ENCODE data around the gene TRAPPC5. TPM values are rescaled to one million over a fixed set of nuclear protein-coding genes. Genes with fewer than 3 reads are reported as not detected.

The TRAPPC5 gene
- total RNA-seq, 1 experiment from 2014 or later = 124 TPM

GRCh38 chr19:7709932-7710460, 29.4 kb downstream of the TRAPPC5 start (continued):
- TF ChIP-seq SMAD4 (CRISPR knock-in tag; IDR thresholded peaks at IDR 0.05) = no peak
- TF ChIP-seq ZNF281 (CRISPR knock-in tag; IDR thresholded peaks at IDR 0.05) = no peak
- no peak for TF ChIP-seq JUN (CRISPR knock-in tag; IDR thresholded peaks at IDR 0.05)
- TF ChIP-seq PREB (CRISPR knock-in tag; IDR thresholded peaks at IDR 0.05; ENCODE audit: borderline replicate concordance) = no peak
- TF ChIP-seq, protein P1, sequence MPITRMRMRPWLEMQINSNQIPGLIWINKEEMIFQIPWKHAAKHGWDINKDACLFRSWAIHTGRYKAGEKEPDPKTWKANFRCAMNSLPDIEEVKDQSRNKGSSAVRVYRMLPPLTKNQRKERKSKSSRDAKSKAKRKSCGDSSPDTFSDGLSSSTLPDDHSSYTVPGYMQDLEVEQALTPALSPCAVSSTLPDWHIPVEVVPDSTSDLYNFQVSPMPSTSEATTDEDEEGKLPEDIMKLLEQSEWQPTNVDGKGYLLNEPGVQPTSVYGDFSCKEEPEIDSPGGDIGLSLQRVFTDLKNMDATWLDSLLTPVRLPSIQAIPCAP (CRISPR knock-in tag; IDR thresholded peaks at IDR 0.05) = no peak
- TF ChIP-seq, protein P2, sequence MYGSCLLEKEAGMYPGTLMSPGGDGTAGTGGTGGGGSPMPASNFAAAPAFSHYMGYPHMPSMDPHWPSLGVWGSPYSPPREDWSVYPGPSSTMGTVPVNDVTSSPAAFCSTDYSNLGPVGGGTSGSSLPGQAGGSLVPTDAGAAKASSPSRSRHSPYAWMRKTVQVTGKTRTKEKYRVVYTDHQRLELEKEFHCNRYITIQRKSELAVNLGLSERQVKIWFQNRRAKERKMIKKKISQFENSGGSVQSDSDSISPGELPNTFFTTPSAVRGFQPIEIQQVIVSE (CRISPR knock-in tag; IDR thresholded peaks at IDR 0.05; ENCODE audit: borderline replicate concordance) = no peak

GRCh38 chr19:7710616-7711015, 30.0 kb downstream of the TRAPPC5 start:
- no peak for TF ChIP-seq RORB (CRISPR knock-in tag; IDR thresholded peaks at IDR 0.05)
- TF ChIP-seq, protein P3, sequence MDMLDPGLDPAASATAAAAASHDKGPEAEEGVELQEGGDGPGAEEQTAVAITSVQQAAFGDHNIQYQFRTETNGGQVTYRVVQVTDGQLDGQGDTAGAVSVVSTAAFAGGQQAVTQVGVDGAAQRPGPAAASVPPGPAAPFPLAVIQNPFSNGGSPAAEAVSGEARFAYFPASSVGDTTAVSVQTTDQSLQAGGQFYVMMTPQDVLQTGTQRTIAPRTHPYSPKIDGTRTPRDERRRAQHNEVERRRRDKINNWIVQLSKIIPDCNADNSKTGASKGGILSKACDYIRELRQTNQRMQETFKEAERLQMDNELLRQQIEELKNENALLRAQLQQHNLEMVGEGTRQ (CRISPR knock-in tag; IDR thresholded peaks at IDR 0.05) = no peak
- TF ChIP-seq, protein P4, sequence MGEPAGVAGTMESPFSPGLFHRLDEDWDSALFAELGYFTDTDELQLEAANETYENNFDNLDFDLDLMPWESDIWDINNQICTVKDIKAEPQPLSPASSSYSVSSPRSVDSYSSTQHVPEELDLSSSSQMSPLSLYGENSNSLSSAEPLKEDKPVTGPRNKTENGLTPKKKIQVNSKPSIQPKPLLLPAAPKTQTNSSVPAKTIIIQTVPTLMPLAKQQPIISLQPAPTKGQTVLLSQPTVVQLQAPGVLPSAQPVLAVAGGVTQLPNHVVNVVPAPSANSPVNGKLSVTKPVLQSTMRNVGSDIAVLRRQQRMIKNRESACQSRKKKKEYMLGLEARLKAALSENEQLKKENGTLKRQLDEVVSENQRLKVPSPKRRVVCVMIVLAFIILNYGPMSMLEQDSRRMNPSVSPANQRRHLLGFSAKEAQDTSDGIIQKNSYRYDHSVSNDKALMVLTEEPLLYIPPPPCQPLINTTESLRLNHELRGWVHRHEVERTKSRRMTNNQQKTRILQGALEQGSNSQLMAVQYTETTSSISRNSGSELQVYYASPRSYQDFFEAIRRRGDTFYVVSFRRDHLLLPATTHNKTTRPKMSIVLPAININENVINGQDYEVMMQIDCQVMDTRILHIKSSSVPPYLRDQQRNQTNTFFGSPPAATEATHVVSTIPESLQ (CRISPR knock-in tag; IDR thresholded peaks at IDR 0.05) = no peak
- H3K9me3 Mint-ChIP-seq = no peaks in the 10 kb centered on the region
- H3K4me1 Mint-ChIP-seq = no peaks in the 10 kb centered on the region
- peaks cover 3% of the 10 kb centered on the region for H3K27me3 Mint-ChIP-seq (ENCODE audit: low read depth)
- POLR2A ChIA-PET = no interaction called here
- DNase-seq (ENCODE audit: low spot score) = no peak
- H3K4me3 Mint-ChIP-seq = no peak overlapping the region
- H3K27ac Mint-ChIP-seq = no peak overlapping the region
- CTCF ChIA-PET = no interaction called here
- no peak for ATAC-seq
- H3K36me3 Mint-ChIP-seq = no peaks in the 10 kb centered on the region

DNA sequence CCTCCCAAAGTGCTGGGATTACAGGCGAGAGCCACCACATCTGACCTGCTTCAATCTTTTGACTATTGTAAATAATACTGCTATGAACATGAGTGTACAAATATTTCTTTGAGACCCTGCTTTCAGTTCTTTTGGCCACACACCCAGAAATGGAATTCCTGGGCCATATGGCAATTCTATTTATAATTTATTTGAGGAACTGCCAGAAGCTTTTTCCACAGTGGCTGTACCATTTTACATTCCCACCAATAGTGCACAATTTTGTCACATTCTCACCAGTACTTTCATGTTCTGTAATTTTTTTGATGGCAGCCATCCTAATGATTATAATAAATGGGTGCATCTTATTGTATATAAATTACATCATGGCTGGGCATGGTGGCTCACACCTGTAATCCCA, 35.0 kb downstream of the TRAPPC5 start:
- TF ChIP-seq, protein P5, sequence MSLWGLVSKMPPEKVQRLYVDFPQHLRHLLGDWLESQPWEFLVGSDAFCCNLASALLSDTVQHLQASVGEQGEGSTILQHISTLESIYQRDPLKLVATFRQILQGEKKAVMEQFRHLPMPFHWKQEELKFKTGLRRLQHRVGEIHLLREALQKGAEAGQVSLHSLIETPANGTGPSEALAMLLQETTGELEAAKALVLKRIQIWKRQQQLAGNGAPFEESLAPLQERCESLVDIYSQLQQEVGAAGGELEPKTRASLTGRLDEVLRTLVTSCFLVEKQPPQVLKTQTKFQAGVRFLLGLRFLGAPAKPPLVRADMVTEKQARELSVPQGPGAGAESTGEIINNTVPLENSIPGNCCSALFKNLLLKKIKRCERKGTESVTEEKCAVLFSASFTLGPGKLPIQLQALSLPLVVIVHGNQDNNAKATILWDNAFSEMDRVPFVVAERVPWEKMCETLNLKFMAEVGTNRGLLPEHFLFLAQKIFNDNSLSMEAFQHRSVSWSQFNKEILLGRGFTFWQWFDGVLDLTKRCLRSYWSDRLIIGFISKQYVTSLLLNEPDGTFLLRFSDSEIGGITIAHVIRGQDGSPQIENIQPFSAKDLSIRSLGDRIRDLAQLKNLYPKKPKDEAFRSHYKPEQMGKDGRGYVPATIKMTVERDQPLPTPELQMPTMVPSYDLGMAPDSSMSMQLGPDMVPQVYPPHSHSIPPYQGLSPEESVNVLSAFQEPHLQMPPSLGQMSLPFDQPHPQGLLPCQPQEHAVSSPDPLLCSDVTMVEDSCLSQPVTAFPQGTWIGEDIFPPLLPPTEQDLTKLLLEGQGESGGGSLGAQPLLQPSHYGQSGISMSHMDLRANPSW (CRISPR knock-in tag; conservative IDR thresholded peaks at IDR 0.05; ENCODE audit: low read depth) = no peak
- TF ChIP-seq CBFB (CRISPR knock-in tag; IDR thresholded peaks at IDR 0.05; ENCODE audit: low read depth) (no peak), NR1H2 (CRISPR knock-in tag; IDR thresholded peaks at IDR 0.05) (no peak), PREB (CRISPR knock-in tag; IDR thresholded peaks at IDR 0.05; ENCODE audit: borderline replicate concordance) (no peak), ZNF219 (CRISPR knock-in tag; IDR thresholded peaks at IDR 0.05; ENCODE audit: borderline replicate concordance) (no peak), NR2C2 (CRISPR knock-in tag; IDR thresholded peaks at IDR 0.05) (no peak)
- TF ChIP-seq, protein P6, sequence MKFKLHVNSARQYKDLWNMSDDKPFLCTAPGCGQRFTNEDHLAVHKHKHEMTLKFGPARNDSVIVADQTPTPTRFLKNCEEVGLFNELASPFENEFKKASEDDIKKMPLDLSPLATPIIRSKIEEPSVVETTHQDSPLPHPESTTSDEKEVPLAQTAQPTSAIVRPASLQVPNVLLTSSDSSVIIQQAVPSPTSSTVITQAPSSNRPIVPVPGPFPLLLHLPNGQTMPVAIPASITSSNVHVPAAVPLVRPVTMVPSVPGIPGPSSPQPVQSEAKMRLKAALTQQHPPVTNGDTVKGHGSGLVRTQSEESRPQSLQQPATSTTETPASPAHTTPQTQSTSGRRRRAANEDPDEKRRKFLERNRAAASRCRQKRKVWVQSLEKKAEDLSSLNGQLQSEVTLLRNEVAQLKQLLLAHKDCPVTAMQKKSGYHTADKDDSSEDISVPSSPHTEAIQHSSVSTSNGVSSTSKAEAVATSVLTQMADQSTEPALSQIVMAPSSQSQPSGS (CRISPR knock-in tag; IDR thresholded peaks at IDR 0.05; ENCODE audit: borderline replicate concordance, low read depth) = no peak
- TF ChIP-seq, protein P7, sequence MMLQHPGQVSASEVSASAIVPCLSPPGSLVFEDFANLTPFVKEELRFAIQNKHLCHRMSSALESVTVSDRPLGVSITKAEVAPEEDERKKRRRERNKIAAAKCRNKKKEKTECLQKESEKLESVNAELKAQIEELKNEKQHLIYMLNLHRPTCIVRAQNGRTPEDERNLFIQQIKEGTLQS (CRISPR knock-in tag; conservative IDR thresholded peaks at IDR 0.05) = no peak
- Mint-ChIP-seq H3K4me1 (no peaks in the 10 kb centered on the region), H3K9me3 (peaks cover 5% of the 10 kb centered on the region), H3K36me3 (no peaks in the 10 kb centered on the region), H3K27ac (no peak overlapping the region), H3K4me3 (no peak overlapping the region), H3K27me3 (ENCODE audit: low read depth) (peaks cover 14% of the 10 kb centered on the region)
- ChIA-PET POLR2A (no interaction called here), CTCF (no interaction called here)
- DNase-seq (ENCODE audit: low spot score) = no peak
- ATAC-seq = no peak
